Measurements from ENCODE around the gene NUTM2A. TPM values are rescaled to one million over a fixed set of nuclear protein-coding genes. Genes with fewer than 3 reads are reported as not detected.
"Not testable (repeated sequence)": the region's sequence is repeated elsewhere in the genome, so short reads cannot be mapped to it uniquely, and the experiment has no call there.

The NUTM2A gene
- total RNA-seq, 1 donor from 2014 or later = 1.6 TPM

- not testable (repeated sequence) for DNase-seq (ENCODE audit: low spot score in 2 of 2); FAIRE-seq
Measured at GRCh38 chr10:87239346-87239808, 14.1 kb downstream of the NUTM2A start.

GRCh38 chr10:87242192-87242591 lies 16.9 kb downstream of the NUTM2A start:
- FAIRE-seq; DNase-seq (ENCODE audit: low spot score in 2 of 2): not testable (repeated sequence)

GRCh38 chr10:87247335-87247734 lies 22.1 kb downstream of the NUTM2A start:
- DNase-seq (ENCODE audit: low spot score in 2 of 2); FAIRE-seq: not testable (repeated sequence)

- not testable (repeated sequence) for FAIRE-seq
Measured at GRCh38 chr10:87248818-87249353, 23.6 kb downstream of the NUTM2A start.

GRCh38 chr10:87280749-87281392 lies 55.6 kb downstream of the NUTM2A start:
- FAIRE-seq; DNase-seq (ENCODE audit: low spot score in 2 of 2): not testable (repeated sequence)

More at GRCh38 chr10:87248818-87249353, 23.6 kb downstream of the NUTM2A start:
- not testable (repeated sequence) for DNase-seq (ENCODE audit: low spot score in 2 of 2)

Other genes starting within 250 kb of the NUTM2A start
- not detected for gene FAM25A, start 205.2 kb upstream of the NUTM2A start, total RNA-seq
- 213 TPM for gene GLUD1, start 130.6 kb upstream of the NUTM2A start, total RNA-seq
- 42.8 TPM for gene SHLD2, start 130.2 kb upstream of the NUTM2A start, total RNA-seq
- gene NUTM2D, start 132.3 kb downstream of the NUTM2A start, total RNA-seq = 6.9 TPM

Measured in frontal cortex (tissue), 4 donors.